ENCODE measurements around the gene POP4.
"Not testable (repeated sequence)": the region's sequence is repeated elsewhere in the genome, so short reads cannot be mapped to it uniquely, and the experiment has no call there.

POP4 gene

GRCh38 chr19:29623726-29624488 lies 17.8 kb downstream of the POP4 start:
- TF ChIP-seq, protein P1, sequence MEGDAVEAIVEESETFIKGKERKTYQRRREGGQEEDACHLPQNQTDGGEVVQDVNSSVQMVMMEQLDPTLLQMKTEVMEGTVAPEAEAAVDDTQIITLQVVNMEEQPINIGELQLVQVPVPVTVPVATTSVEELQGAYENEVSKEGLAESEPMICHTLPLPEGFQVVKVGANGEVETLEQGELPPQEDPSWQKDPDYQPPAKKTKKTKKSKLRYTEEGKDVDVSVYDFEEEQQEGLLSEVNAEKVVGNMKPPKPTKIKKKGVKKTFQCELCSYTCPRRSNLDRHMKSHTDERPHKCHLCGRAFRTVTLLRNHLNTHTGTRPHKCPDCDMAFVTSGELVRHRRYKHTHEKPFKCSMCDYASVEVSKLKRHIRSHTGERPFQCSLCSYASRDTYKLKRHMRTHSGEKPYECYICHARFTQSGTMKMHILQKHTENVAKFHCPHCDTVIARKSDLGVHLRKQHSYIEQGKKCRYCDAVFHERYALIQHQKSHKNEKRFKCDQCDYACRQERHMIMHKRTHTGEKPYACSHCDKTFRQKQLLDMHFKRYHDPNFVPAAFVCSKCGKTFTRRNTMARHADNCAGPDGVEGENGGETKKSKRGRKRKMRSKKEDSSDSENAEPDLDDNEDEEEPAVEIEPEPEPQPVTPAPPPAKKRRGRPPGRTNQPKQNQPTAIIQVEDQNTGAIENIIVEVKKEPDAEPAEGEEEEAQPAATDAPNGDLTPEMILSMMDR (IDR thresholded peaks at IDR 0.05; ENCODE audit: insufficient read depth, low read length, poor library complexity, severe bottlenecking) = no peak
- no peak for DNase-seq (ENCODE audit: extremely low read depth, insufficient read length)
- no peak overlapping the region for H3K4me3 ChIP-seq (replicated peaks; ENCODE audit: low read depth, low read length)
- no peaks in the 10 kb centered on the region for H3K27me3 ChIP-seq (replicated peaks; ENCODE audit: control insufficient read depth, insufficient read depth, low read length)
- H3K36me3 ChIP-seq (ENCODE audit: control insufficient read depth, insufficient read depth, low read length) = no peaks in the 10 kb centered on the region

GRCh38 chr19:29624489-29625185 lies 18.6 kb downstream of the POP4 start:
- TF ChIP-seq, protein P1 (IDR thresholded peaks at IDR 0.05; ENCODE audit: insufficient read depth, low read length, poor library complexity, severe bottlenecking) = no peak
- DNase-seq (ENCODE audit: extremely low read depth, insufficient read length) = no peak
- H3K36me3 ChIP-seq (ENCODE audit: control insufficient read depth, insufficient read depth, low read length) = no peaks in the 10 kb centered on the region
- no peaks in the 10 kb centered on the region for H3K27me3 ChIP-seq (replicated peaks; ENCODE audit: control insufficient read depth, insufficient read depth, low read length)
- H3K4me3 ChIP-seq (replicated peaks; ENCODE audit: low read depth, low read length) = no peak overlapping the region

DNA sequence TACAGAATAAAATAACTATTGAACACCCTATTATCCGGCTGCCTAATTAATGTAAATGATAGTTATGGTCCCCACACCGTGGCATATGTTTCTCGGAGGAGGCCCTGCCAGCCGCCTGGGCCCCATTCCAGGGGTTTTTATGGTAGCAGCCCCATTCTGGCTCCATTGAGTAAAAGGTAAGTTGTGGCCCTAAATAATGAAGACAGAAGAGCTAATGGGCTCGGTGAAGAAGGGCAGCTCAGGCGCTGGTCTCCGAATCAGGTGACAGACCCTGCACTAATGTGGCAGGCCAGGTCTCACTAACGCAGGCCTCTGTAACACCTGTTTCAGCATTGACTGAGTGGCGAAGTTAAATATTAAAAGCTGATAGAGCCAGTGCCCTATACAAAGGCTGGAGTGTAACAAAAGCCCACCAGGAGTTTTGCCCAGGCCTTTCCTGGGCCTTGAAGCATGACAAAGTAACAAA lies 19.1 kb downstream of the POP4 start:
- H3K4me3 ChIP-seq (replicated peaks; ENCODE audit: low read depth, low read length) = no peak overlapping the region
- no peak for DNase-seq (ENCODE audit: extremely low read depth, insufficient read length)
- TF ChIP-seq, protein P1 (IDR thresholded peaks at IDR 0.05; ENCODE audit: insufficient read depth, low read length, poor library complexity, severe bottlenecking) = no peak
- no peaks in the 10 kb centered on the region for H3K36me3 ChIP-seq (ENCODE audit: control insufficient read depth, insufficient read depth, low read length)
- no peaks in the 10 kb centered on the region for H3K27me3 ChIP-seq (replicated peaks; ENCODE audit: control insufficient read depth, insufficient read depth, low read length)

GRCh38 chr19:29626386-29626785 lies 20.3 kb downstream of the POP4 start:
- Histone ChIP-seq H3K27me3 (replicated peaks; ENCODE audit: control insufficient read depth, insufficient read depth, low read length) (no peaks in the 10 kb centered on the region; the same call in 1 of the 2 replicates), H3K4me3 (replicated peaks; ENCODE audit: low read depth, low read length) (no peak overlapping the region), H3K36me3 (ENCODE audit: control insufficient read depth, insufficient read depth, low read length) (no peaks in the 10 kb centered on the region)
- no peak for DNase-seq (ENCODE audit: extremely low read depth, insufficient read length)
- TF ChIP-seq, protein P1 (IDR thresholded peaks at IDR 0.05; ENCODE audit: insufficient read depth, low read length, poor library complexity, severe bottlenecking) = no peak

GRCh38 chr19:29626832-29627231 lies 20.7 kb downstream of the POP4 start:
- not testable (repeated sequence) for H3K4me3 ChIP-seq (replicated peaks; ENCODE audit: low read depth, low read length); DNase-seq (ENCODE audit: extremely low read depth, insufficient read length); H3K27me3 ChIP-seq (replicated peaks; ENCODE audit: control insufficient read depth, insufficient read depth, low read length); H3K36me3 ChIP-seq (ENCODE audit: control insufficient read depth, insufficient read depth, low read length)

DNA sequence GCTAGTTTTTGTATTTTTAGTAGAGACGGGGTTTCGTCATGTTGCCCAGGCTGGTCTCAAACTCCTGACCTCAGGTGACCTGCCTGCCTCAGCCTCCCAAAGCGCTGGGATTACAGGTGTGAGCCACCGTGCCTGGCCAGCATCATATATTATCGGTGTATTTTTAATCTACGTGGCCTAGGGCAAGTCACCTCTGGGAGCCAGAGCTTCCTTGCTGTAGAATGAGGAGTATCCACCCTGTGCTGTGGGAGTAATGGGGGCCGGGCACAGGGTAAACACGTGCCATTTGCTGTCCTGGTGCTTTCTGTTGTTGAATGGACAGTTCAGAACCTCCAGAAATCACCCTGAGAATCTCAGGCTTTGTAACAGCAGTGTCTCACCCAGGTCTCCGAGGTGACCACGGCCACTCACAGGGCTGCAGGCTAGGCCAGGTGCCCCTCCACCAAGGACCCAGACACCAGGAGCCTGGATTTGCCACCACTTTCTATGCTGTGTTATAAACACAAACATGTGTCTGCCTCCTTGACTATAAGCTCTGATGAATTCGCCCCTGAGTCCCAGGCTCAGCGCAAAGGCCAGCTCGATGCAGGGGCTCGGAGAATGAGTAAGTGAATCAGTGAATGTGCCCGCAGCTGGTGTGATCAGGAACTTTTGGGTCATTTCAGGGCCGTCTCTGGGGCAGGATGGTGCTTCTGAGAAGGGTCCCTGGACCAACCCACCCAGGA lies 22.7 kb downstream of the POP4 start:
- H3K27me3 ChIP-seq (replicated peaks; ENCODE audit: control insufficient read depth, insufficient read depth, low read length) = no peaks in the 10 kb centered on the region; the same call in 1 of the 2 replicates
- DNase-seq (ENCODE audit: extremely low read depth, insufficient read length) = no peak
- no peaks in the 10 kb centered on the region for H3K36me3 ChIP-seq (ENCODE audit: control insufficient read depth, insufficient read depth, low read length)
- no peak overlapping the region for H3K4me3 ChIP-seq (replicated peaks; ENCODE audit: low read depth, low read length)
- TF ChIP-seq, protein P1 (IDR thresholded peaks at IDR 0.05; ENCODE audit: insufficient read depth, low read length, poor library complexity, severe bottlenecking) = no peak

All from GM06990 (cell line).